SK-MEL-5 (cell line): Measurements from ENCODE around the gene ANKHD1. TPM values are rescaled to one million over a fixed set of nuclear protein-coding genes. Genes with fewer than 3 reads are reported as not detected.
"Not testable (repeated sequence)": the region's sequence is repeated elsewhere in the genome, so short reads cannot be mapped to it uniquely, and the experiment has no call there.

Source experiments
- DNase-seq: peaks from one replicate; pipeline ENCODE4 v3.0.0-alpha.2; 2016; ENCODE audit warnings: low read depth, low spot score
- in situ Hi-C: cut with HindIII; loops from 2 replicates; pipeline ENCODE4 v1.10.0; 2016; ENCODE audit warnings: low sequenced_read_pairs, high pct_unique_total_duplicates, low pct_unique_long_range_greater_than_20kb
- small RNA-seq, 2 experiments: library from RNA; depleted of rRNA; stranded (forward); fragments of <200 nt; gene quantifications; one replicate each; pipeline ENCODE3, GENCODE V24; 2014
- total RNA-seq: library from RNA; depleted of rRNA; stranded (reverse); fragments of >200 nt; shearing (Covaris generic); gene quantifications from 2 replicates; pipeline ENCODE4 v1.2.3, GENCODE V29; 2014; rRNA removed

The ANKHD1 gene
- total RNA-seq, 1 experiment from 2014 or later = 59.4 TPM

DNA sequence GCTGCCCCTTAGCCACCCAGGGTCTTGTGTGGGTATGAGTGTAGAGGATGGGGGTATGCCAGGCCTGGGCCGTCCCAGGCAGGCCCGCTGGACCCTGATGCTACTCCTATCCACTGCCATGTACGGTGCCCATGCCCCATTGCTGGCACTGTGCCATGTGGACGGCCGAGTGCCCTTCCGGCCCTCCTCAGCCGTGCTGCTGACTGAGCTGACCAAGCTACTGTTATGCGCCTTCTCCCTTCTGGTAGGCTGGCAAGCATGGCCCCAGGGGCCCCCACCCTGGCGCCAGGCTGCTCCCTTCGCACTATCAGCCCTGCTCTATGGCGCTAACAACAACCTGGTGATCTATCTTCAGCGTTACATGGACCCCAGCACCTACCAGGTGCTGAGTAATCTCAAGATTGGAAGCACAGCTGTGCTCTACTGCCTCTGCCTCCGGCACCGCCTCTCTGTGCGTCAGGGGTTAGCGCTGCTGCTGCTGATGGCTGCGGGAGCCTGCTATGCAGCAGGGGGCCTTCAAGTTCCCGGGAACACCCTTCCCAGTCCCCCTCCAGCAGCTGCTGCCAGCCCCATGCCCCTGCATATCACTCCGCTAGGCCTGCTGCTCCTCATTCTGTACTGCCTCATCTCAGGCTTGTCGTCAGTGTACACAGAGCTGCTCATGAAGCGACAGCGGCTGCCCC lies 165.6 kb downstream of the ANKHD1 start:
- in situ Hi-C loops = no loop called here
- DNase-seq = no peak

DNA sequence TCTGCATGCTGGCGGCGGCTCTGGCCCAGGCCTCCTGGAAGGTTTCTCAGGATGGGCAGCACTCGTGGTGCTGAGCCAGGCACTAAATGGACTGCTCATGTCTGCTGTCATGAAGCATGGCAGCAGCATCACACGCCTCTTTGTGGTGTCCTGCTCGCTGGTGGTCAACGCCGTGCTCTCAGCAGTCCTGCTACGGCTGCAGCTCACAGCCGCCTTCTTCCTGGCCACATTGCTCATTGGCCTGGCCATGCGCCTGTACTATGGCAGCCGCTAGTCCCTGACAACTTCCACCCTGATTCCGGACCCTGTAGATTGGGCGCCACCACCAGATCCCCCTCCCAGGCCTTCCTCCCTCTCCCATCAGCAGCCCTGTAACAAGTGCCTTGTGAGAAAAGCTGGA lies 166.2 kb downstream of the ANKHD1 start:
- no peak for DNase-seq
- in situ Hi-C loops = no loop called here

DNA sequence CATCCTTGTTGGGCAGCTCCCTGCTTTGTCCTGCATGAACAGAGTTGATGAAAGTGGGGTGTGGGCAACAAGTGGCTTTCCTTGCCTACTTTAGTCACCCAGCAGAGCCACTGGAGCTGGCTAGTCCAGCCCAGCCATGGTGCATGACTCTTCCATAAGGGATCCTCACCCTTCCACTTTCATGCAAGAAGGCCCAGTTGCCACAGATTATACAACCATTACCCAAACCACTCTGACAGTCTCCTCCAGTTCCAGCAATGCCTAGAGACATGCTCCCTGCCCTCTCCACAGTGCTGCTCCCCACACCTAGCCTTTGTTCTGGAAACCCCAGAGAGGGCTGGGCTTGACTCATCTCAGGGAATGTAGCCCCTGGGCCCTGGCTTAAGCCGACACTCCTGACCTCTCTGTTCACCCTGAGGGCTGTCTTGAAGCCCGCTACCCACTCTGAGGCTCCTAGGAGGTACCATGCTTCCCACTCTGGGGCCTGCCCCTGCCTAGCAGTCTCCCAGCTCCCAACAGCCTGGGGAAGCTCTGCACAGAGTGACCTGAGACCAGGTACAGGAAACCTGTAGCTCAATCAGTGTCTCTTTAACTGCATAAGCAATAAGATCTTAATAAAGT lies 166.9 kb downstream of the ANKHD1 start:
- in situ Hi-C loops = no loop called here
- DNase-seq = no peak

DNA sequence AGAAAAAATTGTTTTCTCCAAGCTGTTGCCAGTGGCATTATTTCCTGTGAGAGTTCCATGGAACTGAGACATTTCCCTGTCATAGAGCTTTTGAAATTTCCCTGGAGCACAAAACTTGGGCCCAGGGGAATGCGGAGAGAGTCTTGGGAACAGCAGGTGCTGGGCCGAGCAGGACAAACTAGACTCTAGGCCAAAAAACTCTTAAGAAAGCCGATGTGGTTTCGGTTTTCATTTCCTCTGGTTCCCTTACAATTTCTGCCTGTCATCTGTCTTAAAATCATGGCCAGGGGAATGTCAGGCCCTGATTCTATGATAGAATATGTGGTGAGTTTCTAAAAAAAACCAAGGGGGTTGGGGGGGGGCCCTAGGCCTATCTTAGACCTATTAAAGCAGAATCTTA lies 167.6 kb downstream of the ANKHD1 start:
- in situ Hi-C loops = no loop called here
- no peak for DNase-seq

DNA sequence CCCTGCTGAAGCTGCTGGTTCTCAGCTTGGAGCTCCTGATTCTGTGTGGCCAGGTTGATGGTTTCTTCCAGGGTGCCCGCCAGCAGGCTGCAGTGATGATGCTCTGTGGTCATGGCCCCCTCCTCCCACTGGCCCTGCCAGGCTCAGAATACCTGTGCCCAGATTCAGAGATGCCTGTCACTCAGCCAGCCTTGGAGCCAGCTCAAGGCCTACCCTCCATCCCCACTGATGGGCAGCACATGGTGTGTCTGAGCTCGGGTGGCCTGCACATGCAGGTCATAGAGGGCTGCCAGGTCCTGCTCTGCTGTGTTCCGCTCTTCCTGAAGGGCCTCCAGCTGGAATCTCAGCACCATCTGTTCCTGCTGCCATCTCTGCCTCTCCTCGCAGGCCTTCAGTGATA lies 168.4 kb downstream of the ANKHD1 start:
- DNase-seq = no peak
- in situ Hi-C loops = no loop called here

DNA sequence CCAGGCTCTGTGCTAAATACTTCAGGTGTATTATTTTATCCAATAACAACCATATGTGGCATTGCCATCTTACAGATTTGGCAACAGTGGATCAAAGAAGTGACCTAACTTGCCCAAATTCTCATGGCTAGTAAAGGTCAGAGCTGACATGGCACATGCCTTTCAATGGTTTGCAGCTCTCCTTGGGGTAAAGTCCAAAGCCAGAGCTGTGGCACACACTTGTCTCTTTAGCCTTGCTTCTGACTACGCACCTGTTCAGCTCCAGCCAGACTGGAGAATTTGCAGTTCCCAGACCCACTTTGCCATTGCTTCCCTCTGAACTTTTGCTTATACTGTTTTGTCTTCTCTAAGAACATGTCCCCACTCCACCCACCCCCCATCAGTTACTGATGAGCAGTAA lies 168.9 kb downstream of the ANKHD1 start:
- DNase-seq = no peak
- in situ Hi-C loops = no loop called here

DNA sequence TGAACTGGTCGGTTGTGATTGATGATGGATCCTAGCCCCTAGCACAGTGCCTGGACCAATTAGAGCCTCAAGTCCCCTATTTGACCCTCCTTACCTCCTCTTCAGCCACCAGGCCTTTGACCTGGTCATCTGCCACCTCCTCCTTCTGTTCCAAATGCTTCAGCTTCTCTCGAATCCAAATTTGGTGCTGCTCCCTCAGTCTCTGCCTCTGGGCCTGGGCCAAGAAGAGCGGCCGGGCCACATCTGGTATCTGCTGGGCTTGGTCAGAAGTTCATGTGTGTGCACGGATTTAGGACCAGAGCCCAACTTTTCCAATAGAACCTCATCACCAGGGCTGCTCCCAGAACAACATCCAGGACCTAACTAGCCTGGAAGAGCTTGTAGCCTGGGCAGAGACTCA lies 169.5 kb downstream of the ANKHD1 start:
- in situ Hi-C loops = no loop called here
- DNase-seq = no peak

DNA sequence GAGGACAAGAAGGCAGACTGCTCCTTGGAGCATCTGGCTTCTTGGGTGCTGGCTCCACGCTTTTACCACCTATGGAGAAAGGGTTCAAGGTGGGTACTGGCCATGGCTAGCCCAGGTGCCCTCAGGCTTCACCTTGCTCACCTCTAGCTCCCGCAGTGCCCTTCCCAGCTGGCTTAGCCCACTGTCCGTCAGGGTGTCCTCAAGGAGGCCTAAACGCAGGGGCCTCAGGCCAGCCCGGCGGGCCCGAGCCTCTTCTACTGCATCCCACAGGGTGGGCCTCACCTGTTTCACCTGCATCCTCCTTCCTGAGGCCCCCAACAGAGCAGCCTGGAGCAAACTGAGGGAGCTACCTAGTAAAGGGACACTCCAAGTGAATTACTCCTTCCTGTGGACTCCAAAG lies 172.1 kb downstream of the ANKHD1 start:
- in situ Hi-C loops = no loop called here

DNA sequence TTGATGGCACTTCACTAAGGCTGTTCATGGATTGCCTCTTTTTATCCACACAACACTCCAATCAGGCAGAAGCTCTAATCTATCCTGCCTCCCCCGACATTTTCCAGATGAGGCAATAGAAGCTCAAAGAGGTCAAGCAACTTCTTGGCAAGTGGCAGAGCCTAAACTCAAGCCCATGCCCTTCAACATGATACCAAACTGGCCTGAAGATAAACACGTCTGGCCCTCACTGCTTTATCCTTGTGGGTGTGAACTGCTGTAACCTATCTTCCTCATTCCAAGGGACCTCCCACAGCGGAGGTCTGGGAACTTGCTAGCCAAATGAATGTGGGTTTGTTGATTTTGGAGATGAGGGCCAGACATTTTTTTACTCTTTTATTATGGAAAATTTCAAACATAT lies 172.5 kb downstream of the ANKHD1 start:
- no peak for DNase-seq
- in situ Hi-C loops = no loop called here

More for the DNA sequence above, 172.1 kb downstream of the ANKHD1 start:
- no peak for DNase-seq

DNA sequence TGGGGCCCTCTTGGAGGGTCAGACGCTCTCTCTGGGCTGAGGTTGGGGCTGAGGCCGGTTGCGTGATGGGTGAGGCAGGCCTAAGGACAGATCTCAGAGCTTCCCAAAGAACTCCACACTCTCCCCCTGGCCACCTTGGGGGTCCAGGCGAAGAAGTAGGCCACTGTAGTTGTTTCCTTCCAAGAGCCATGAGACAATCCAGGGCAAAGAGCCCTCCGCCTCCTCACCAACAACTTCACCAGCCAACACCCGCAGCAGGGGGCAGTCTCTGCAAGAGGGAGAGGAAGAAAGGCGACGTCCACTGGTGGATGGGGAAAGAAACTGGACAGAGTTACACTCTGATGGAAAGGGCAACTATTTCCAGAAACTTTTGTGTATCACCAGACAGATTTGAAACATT lies 173.7 kb downstream of the ANKHD1 start:
- in situ Hi-C loops = no loop called here
- DNase-seq = peak; percentile 83

DNA sequence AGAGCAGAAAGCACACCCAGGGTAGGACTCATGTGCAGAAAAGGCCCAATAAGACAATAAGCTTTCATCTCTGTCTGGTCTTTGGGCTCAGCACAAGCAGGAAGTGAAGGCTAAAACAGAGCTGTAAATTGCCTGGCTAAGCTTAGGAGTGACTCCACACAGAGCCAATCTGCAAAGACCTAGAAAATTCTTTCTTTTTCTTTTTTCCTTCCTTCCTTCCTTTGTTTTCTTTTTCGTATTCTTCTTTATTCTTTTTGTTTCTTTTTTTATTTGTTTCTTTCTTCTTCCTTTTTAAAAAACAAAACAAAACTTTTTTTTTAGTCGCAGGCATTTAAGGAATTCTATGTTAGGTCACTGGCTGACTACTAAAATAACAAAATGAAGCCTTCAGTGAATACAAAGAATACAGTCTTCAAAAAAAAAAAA lies 175.2 kb downstream of the ANKHD1 start:
- in situ Hi-C loops = no loop called here
- peak; percentile 33 for DNase-seq

DNA sequence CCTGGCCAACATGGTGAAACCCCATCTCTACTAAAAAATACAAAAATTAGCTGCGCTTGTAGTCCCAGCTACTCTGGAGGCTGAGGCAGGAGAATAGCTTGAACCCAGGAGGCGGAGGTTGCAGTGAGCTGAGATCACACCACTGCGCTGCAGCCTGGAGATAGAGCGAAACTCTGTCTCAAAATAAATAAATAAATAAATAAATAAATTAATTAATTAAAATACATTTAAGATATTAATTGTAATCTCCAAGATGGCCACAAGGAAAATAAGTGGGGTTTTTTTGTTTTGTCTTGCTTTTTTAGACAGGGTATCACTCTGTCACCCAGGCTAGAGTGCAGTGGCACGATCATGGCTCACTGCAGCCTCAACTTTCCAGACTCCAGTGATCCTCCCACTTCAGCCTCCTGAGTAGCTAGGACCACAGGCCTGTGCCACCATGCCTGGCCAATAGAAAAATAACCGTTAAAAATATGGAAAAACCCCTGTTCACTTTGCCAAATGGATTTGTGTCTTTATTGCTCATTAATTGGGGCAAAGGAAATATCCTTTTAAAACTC lies 177.6 kb downstream of the ANKHD1 start:
- in situ Hi-C loops, DNase-seq: not testable (repeated sequence)

DNA sequence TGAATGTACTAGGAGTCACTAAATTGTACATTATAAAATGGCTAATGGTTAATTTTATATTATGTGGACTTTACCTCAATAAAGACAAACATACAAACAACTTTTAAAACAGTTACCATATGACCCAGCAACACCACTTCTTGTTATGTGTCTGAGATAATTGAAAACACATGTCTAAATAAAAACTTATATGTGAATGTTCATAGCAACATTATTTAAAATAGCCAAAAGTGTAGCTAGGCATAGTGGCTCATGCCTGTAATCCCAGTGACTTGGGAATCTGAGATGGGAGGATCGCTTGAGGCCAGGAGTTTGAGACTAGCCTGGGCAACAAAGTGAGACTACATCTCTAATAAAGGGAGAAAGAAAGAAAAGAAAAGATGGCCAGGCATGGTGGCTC lies 185.9 kb downstream of the ANKHD1 start:
- DNase-seq = no peak
- in situ Hi-C loops = no loop called here

DNA sequence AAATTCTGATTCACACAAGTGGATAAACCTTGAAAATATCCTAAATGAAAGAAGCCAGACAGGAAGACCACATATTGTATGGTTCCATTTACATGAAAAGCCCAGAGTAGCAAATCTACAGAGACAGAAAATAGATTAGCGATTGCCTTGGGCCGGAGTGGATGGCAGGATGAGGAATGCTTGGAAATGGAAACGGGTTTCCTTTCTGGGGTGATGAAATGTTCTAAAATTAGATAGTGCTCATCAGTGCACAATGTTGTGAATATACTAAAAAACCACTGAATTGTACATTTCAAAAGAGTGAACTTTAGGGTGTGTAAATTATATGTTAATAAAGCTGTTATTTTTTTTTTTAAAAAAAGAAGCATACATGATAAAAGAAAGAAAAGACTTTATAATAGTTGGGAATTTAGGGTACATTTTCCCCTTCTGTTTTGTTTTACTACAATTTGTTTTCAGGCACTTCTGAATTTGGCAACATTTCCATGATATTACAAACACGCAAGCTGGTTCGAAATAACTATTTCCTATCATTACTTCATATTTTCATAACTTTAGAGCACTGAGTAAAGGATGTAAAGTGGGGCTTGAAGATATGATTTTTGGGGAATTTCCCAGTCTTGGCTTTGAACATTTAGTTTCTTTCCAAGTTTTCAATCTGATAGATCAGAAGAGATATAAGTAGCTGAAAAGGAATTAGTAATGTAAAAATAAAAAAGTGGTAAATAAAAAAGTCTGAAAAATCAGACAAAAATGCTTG lies 186.9 kb downstream of the ANKHD1 start:
- DNase-seq = no peak
- in situ Hi-C loops = no loop called here

Small RNAs within 50 kb of the gene (small RNA-seq; reads per million reads assigned to genes)
- gene RF00279 (0.05 to 0.17 reads per million in 2 experiments), gene RF00443 (0 reads per million in 2 experiments), gene RNU4-14P (0 reads per million in 2 experiments)

Other genes starting within 250 kb of the ANKHD1 start
- gene CYSTM1, start 226.6 kb upstream of the ANKHD1 start, total RNA-seq = 182 and 186 TPM in 2 replicates
- 68.3 and 82.2 TPM in 2 replicates for gene PFDN1, start 98.7 kb upstream of the ANKHD1 start, total RNA-seq
- gene HBEGF, start 55.2 kb upstream of the ANKHD1 start, total RNA-seq = 12.2 and 13.4 TPM in 2 replicates
- 0.16 and 0.18 TPM in 2 replicates for gene SLC4A9, start 41.6 kb upstream of the ANKHD1 start, total RNA-seq
- 3.6 and 5.7 TPM in 2 replicates for gene EIF4EBP3, start 145.8 kb downstream of the ANKHD1 start, total RNA-seq
- 32.2 and 40.9 TPM in 2 replicates for gene SRA1, start 155.6 kb downstream of the ANKHD1 start, total RNA-seq
- 9.2 and 12.0 TPM in 2 replicates for gene APBB3, start 162.8 kb downstream of the ANKHD1 start, total RNA-seq
- 14.2 and 16.7 TPM in 2 replicates for gene SLC35A4, start 163.0 kb downstream of the ANKHD1 start, total RNA-seq
- gene CD14, start 231.3 kb downstream of the ANKHD1 start, total RNA-seq = not detected in 2 replicates
- 10.0 and 11.3 TPM in 2 replicates for gene TMCO6, start 237.6 kb downstream of the ANKHD1 start, total RNA-seq
- 78.7 and 94.2 TPM in 2 replicates for gene NDUFA2, start 245.8 kb downstream of the ANKHD1 start, total RNA-seq
- 83.7 and 87.8 TPM in 2 replicates for gene IK, start 246.0 kb downstream of the ANKHD1 start, total RNA-seq